Raji (cell line): Measurements from ENCODE around the gene PIGS.

Experiments used
- POLR2A ChIP-seq: IDR thresholded peaks from 2 replicates; pipeline ENCODE4 v1.6.1; 2011; ENCODE audit warnings: low read depth, low read length, control low read depth; ENCODE audit not compliant: insufficient read depth

Gene PIGS

DNA sequence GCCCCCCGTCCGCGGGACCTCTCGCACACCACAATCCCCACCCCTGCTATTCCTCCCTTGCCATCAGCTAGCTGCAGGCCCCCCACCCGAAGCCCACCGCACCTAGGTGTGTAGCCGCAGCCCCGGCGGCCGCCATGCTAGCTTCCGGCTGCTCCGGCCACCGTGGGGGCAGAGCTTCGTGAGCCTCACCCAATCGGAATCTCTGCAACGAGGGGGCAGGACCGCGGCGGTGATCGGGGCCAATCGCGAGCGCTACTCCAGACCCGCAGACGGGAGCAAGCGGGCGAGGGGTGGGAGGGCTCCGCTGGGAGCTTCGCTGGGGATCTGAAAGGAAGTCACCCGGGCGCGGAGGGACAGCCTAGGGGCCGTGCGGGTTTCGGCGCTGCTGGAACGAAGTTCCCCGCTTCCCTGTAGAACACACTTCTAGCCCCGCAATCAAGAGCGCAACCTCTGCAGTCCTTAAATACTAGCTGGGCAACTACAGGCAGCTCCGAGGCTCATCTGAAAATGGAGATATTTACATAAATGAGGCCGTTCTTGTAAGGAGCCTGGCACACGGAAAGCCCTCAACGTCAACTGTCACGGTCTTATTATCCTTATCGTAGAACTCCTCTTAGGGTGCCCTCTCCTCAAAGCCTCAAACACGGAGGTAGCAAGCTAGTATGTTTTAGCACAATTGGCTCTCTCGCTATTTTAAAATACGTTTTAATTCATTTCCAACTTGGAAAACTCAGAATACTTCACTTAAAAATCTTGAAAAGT lies at the start of gene PIGS:
Gene PIGS (minus strand): TSS at position 164 of the 762 bp plus-strand sequence. CDS start 28 bp downstream, at position 136.
- peak; percentile 84 for TF ChIP-seq POLR2A

DNA sequence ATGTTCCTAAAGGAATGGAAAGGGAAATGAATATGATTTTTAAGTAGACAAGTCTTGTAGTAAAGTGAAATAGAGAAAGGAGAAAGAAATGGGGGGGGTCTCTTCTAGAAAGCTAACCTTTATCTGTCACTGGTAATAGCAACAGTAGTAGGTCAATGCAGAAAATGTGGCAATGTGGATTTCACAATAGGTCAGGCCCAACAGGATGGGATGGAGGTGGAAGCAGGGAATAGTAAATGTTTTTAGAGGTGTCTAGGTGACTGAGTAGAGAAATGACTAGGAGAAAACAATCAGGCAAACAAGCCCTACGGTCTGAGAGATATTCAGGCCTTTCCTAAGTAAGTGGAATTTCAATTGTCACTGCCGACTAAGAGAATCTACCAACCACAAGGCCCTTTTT lies 48.7 kb upstream of the PIGS start:
- no peak for TF ChIP-seq POLR2A

DNA sequence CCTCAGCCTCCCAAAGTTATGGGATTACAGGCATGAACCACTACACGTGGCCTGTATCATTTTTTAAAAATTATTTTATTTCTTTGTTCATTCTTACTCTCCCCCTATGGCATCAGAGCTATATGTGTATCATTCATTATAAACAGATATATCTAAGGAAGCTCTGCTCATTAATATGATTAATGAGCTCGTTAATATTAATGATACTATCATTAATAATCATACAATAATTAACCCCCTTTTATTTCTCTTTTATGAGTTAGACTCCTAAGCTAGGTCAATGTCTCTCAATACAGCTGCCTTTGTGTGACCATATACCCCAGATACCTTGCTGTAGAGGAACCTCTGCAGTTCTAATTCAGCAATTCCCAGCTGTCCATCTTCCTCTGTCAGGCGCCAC lies 47.1 kb upstream of the PIGS start:
- TF ChIP-seq POLR2A: no peak

DNA sequence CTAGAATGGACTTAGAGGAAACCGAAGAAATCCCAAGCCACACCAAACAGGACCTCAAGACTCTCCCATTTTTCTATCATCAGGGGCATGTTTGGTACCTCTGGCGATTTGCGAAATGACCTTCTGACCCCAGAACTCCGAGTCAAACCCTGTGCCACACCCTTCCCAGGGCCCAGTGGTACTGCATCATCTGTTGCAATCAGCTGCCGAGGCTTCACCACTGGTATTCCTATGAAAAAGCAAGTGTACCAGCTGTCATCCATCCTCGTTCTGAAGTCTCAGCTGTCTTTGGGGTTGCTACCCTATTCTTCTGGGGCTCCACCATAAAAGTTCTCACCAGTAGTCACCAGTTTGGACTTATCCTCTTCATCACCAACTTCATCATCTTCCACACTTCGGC lies 45.0 kb upstream of the PIGS start:
- no peak for TF ChIP-seq POLR2A

DNA sequence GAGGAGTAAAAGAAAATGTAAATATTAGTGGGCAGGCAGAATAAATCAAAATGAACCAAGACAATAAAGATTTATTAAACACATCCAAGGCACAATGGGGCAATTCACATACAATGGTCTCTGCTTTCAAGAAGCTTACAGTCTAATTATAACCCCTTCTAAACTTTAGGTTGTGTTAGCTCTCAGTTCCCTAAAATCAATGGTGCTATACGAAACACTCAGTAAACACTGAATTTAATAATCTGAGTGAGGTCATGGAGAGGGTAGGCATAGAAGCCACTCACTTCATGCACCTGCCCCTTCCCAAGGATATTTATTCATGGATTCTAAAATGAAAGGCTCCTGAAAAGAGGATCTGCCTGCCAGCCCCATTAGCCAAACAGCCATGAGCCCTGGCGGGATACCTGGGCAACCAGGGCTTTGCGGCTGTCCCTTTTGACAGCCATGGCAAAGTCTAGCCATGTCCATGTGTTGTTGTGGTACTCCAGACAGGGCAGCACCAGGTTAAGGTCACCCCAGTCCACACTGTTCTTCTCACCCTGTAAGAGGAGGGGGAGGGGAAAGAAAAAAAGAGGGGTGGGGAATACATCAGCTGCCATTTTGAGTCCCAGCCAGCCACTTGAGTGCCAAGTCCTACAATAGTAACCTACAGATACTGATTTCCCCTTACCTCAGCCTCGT lies 44.1 kb upstream of the PIGS start:
- TF ChIP-seq POLR2A: no peak

DNA sequence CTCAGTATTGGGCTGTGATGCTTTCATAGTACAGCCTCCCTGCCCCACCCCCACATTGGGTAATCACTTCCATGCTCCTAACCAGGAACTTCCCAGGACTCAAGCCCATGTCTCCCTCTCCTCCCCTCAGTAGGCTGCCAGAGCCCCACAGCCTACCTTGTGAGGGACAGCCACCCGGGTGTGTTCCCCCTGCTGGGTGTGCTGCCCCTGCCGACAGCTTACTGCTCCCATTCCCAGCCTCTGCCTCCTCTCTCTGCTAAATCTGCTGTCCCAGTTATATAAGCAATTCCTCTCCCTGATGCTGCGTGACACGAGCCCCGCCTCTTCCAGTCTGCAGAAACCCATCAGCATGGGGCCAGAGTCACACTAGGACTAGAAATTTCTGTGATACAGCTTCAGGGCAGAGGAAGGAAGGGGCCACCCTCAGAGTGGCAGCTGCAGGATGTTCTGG lies 42.6 kb upstream of the PIGS start, which contains the start of gene RSKR:
Gene RSKR (minus strand): TSS at position 255 of the 451 bp plus-strand sequence. CDS start 24 bp downstream, at position 231.
- TF ChIP-seq POLR2A: no peak

DNA sequence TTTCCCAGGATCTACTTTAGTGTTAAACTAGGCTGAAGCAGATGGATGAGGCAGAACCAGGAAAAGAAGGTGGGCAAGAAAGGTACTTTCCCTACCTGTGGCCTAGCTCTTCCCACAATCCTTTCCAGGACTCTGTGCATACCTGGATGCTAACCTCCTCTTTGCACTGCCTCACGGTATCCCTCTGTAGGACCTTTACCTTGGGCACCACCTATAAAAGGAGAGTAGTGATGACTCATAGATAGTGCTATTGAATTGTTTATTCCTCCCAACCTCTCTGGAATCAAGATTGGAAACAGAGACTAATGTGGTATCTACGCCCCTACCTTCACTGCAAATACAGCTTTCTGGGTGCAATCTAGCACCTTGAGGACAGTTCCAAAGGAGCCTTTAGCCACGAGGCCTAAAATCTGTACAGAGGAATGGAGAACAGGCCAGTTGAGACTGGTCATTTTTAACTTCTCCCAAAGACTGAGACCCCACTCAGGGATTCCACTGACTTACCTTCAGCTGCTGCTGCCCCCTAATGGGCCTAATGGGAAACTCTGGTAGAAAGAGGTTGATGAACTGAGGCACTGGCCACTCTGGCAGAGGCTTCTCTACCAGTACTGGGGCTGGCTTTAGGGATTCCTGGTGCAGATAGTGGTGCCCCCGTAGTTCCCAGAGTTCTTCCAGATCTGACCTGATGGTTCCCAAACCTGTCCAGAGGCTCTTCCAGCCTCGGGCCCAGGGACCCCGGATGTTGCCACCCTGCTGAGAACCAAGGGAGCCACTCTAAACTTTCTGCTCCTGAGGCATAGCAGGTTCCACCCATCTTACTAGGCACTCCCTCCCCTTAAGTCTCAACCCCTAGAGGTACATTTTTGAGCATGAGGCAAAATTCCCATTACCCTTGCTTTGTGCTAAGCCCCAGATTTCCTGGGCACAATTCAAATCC lies 41.9 kb upstream of the PIGS start:
- no peak for TF ChIP-seq POLR2A

DNA sequence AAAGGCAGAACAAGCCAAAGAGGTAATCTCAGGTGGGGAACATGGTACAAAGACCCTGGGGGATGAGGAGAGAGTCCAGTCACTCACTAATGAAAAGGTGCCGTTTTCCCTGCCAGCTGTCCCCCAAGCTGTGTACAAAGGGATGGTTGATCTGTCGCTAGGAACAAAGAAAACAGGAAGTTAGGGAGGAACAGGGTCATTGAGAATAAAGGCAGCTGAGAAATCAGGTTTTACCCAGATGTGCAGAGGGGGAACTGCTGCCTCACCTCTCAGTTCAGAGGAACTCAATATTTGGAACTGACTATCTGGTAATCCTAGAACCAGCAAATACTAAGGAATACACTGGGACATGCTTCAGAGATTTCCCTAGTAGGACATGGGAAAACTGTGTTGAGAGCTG lies 41.2 kb upstream of the PIGS start:
- no peak for TF ChIP-seq POLR2A

DNA sequence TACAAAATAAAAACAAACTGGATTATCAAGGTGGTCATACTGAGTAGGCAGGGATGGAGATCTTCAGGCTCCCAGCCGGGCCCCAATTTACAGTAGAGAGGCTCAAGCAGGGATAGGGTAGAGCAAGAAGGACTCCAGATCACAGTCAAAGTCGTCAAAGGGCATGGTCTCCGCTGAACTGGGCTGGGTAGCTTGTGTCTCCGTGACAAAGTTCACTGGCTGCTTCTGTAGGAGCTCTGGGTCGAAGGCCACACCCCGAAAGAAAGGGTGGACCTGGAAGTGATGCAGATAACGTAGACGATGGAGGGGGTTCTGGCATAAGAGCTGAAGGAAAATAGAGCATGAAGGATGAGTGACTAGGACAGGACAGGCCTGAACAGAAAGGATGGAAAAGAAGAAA lies 39.1 kb upstream of the PIGS start:
- no peak for TF ChIP-seq POLR2A

DNA sequence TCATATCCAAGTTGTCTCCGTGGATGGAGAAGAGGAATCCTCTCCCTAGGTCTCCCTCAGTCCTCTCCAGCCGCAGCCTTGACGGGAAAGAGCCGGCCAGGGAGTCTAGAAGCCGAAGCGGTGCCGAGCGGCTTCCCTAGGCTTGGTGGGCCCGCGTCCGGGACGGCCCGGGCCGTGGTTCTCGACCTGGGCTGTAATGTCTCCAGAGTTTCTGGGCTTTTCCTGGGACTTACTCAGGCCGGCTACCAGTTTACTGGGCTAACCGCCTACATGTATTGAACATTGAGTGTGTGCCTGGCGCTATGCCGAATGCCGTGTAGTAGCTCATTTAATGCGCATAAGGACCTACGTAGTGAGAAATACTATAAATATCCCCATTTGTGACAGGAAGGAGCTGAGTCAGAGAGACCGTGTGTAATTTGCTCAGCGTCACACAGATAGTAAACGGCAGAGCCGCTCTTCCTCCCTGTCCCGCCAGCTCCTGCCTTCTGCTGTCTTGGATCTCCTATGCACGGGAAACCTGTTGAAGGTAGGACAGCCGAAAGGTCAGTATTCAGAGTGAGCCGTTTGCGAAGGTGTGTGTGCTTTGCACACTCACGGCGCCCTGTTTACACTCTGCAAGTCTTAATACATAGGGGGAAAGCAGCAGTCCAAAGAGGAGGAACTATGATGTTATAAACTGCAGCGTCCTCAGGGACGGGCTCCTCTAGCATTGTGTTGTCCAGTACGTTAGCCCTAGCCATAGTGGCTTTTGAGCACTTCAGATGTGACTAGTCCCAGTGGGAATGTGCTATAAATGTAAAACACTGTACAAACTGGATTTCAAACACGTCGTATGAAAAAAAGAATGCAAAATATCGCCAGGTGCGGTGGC lies 28.2 kb upstream of the PIGS start:
- no peak for TF ChIP-seq POLR2A

DNA sequence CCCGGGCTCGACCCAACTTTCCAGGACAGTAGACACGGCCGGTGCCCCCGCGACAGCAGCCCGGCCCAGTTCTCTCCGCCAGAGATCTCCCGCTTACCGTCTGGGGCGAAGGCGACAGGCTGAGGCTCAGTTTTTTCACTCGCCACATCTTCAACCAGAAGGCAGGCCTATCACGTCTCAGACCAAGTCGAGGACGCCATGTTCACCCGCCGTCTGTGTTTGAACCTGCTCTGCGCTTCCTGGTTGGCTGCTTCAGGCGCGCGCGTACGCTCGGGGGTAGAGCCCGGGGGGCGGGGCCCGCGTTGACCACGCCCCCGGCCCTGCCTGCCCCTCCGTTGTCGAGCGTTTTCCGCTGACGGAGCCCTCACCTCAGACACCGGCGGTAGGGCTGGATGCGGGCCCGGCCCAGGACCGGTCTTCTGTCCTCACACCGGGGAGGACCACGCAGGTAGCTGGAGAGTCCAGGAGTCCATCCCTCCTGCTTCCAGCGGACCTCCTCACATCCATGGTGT lies 27.5 kb upstream of the PIGS start, which contains the start of gene SPAG5:
Gene SPAG5 (minus strand): TSS at position 227 of the 512 bp plus-strand sequence. CDS start 79 bp downstream, at position 148.
- TF ChIP-seq POLR2A: peak; percentile 93

DNA sequence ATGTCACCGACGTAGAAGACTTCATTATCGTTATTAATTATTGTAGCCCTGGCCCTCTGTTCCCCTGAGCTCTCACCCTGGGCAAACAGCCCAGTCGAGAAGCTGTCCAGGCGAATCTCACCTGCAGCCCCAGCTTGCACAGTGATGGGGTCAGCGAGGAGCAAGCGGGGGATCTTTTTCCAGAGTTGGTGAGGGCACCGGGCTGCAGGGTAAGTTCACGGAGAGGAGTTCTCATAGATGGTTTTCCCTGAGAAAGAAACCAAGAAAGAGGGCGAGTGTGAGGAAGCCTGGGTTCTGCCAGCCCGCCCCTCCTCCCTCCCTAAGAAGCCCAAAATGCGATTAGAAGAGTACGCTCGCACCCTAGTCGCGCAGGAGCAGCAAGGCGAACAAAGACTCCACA lies 27.1 kb upstream of the PIGS start:
- no peak for TF ChIP-seq POLR2A

DNA sequence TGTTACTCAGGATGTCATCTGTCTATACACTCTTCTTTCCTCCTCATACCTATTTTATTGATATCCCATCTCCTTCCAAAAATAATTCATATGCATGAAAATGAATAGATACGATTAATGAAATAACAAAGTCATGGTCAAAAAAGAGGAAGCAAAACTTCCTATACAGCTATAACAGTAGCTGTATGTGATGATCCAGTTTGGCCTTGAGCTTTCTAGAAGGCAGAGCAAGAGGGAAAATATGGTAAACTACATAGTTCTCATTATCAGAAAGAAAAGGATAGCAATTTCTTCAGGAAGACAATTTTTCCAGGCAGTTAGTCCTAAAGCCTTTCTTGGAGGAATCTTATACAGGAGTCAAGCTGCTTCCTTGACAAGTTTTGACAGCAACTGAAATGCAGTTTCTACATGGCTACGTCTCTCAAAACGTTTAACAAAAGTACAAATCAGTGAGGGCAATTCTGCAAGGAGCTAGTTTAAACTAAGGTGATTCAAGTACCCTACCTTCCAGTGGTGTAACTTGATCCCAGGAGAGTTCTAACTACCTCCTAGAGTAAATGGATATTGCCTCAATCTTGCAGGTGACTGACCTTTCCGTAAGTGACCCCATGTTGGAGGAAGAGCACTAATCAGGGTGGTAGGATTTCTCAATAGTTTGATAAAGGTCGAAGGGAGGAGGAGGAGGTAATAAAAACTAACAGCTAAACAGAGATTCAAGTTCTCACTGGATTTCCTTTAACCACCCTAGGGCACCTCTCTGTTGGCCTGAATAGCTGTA lies 26.5 kb upstream of the PIGS start:
- no peak for TF ChIP-seq POLR2A

DNA sequence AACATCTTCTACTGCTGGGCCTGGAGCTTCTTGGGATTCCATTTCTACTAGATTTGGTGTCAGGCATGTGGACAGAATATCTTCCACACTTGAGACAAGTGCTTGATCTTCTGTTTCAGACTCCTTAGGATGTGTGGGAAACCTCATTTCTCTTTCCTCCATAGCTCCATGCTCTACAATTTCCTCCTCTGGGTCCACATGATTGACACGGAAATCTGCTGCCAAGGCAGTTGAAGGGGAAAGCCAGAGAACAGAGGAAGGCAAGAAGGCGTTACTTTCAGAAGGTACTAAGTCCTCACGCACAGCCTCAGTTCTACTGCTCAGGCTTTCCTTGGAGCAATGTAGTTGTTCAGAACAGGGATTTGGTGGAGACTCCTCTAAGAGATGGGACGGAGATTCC lies 20.9 kb upstream of the PIGS start:
- no peak for TF ChIP-seq POLR2A

DNA sequence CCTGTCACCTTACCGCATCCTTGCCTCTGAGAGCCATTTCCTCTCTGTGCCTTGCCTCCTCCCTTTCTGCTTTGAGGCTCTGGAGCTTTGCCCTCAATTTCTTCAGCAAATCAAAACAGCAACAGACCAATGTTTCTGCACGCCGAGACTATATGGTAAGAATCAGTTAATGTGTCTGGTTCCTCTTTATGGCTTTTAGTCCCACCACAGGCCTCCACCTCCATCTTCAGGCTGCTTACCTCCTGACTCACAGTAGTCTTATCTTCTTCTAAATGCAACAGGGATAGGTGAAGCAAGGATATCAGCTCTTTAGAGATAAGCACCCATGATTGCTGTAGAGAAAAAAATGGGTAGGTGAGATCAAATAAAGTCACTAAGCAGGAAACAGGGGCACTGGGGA lies 14.5 kb upstream of the PIGS start:
- TF ChIP-seq POLR2A: no peak
